MM.1S (cell line): Measurements from ENCODE around the gene PPP1R7.

Experiments used
- CTCF ChIP-seq: fragments of 300-600 bp; sonication (generic); IDR thresholded peaks from 2 replicates; pipeline ENCODE4 v1.5.1; 2016; ENCODE audit warnings: antibody characterized with exemption, low read length, mixed read lengths
- EZH2phosphoT487 ChIP-seq: fragments of 300-600 bp; sonication (generic); IDR thresholded peaks from 2 replicates; pipeline ENCODE4 v1.6.1; 2018; ENCODE audit warnings: antibody characterized with exemption, low read length

GRCh38 chr2:241102239-241102803, 47.9 kb upstream of the PPP1R7 start, which contains the start of gene MTERF4:
- no peak for TF ChIP-seq CTCF
- TF ChIP-seq EZH2phosphoT487 = no peak
